ENCODE data around the gene CBFB.
A peak's percentile ranks its signal among the peaks of the same experiment; 100 is the strongest.

DNA sequence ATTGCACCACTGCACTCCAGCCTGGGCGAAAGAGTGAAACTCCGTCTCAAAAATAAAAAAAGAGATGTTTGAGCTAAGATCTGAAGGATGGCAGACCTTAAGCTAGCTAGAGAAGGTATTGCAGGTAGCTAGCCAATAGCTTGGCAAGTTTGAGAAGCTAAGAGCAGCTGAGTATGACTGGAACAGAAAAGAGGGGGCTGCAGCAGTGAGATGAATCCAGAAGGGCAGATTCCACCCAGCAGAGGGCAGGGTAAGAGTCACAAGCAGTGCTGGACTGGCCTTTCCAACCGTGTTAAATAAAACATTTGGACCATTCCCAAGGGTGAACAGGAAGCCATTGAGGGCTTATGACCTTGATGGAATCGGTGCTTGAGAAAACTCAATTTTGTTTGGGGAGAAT lies 75.1 kb downstream of the CBFB start:
- TF ChIP-seq, protein P1, sequence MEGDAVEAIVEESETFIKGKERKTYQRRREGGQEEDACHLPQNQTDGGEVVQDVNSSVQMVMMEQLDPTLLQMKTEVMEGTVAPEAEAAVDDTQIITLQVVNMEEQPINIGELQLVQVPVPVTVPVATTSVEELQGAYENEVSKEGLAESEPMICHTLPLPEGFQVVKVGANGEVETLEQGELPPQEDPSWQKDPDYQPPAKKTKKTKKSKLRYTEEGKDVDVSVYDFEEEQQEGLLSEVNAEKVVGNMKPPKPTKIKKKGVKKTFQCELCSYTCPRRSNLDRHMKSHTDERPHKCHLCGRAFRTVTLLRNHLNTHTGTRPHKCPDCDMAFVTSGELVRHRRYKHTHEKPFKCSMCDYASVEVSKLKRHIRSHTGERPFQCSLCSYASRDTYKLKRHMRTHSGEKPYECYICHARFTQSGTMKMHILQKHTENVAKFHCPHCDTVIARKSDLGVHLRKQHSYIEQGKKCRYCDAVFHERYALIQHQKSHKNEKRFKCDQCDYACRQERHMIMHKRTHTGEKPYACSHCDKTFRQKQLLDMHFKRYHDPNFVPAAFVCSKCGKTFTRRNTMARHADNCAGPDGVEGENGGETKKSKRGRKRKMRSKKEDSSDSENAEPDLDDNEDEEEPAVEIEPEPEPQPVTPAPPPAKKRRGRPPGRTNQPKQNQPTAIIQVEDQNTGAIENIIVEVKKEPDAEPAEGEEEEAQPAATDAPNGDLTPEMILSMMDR (IDR thresholded peaks at IDR 0.05): peak in 11 of 12 donors; percentile 15 to 53 (median 31)
- no peak for TF ChIP-seq POLR2A (IDR thresholded peaks at IDR 0.05)
